22Rv1 (cell line): ENCODE data around the gene MSI2.

ENCODE experiments used
- H3K27ac ChIP-seq: fragments of 450-650 bp; 2 replicates; pipeline ENCODE4 v1.5.1; 2017
- CTCF ChIP-seq: fragments of 450-650 bp; IDR thresholded peaks from 2 replicates; pipeline ENCODE4 v1.5.1; 2017; ENCODE audit warnings: mild to moderate bottlenecking
- ZFX ChIP-seq: fragments of 450-650 bp; IDR thresholded peaks from 2 replicates; pipeline ENCODE4 v1.6.1; 2017; ENCODE audit warnings: antibody characterized with exemption, borderline replicate concordance

MSI2 gene

GRCh38 chr17:57277923-57278604 lies 21.7 kb downstream of the MSI2 start:
- H3K27ac ChIP-seq, result no peak overlapping the region
- no peak for TF ChIP-seq ZFX
- TF ChIP-seq CTCF, result no peak

GRCh38 chr17:57278740-57279387 lies 22.5 kb downstream of the MSI2 start:
- H3K27ac ChIP-seq, result no peak overlapping the region
- TF ChIP-seq ZFX (no peak), CTCF (no peak)

- no peak for TF ChIP-seq ZFX
- TF ChIP-seq CTCF, result no peak
- H3K27ac ChIP-seq, result no peak overlapping the region
Measured at GRCh38 chr17:57279432-57279831, 23.1 kb downstream of the MSI2 start.

GRCh38 chr17:57281887-57282286 lies 25.6 kb downstream of the MSI2 start:
- no peak overlapping the region for H3K27ac ChIP-seq
- TF ChIP-seq ZFX (no peak), CTCF (no peak)

GRCh38 chr17:57282296-57282695 lies 26.0 kb downstream of the MSI2 start:
- no peak for TF ChIP-seq CTCF
- no peak overlapping the region for H3K27ac ChIP-seq

- no peak overlapping the region for H3K27ac ChIP-seq
Measured at GRCh38 chr17:57283203-57283971, 27.1 kb downstream of the MSI2 start.

More at GRCh38 chr17:57283203-57283971, 27.1 kb downstream of the MSI2 start:
- TF ChIP-seq CTCF, result no peak
- no peak for TF ChIP-seq ZFX
